GM19035 (cell line): ENCODE data around the gene GPBP1.
"Not testable (repeated sequence)": the region's sequence is repeated elsewhere in the genome, so short reads cannot be mapped to it uniquely, and the experiment has no call there.

Experiments
- ATAC-seq: cut with Tn5 transposase; IDR thresholded peaks from one replicate; pipeline ENCODE4 v1.9.1; 2021; ENCODE audit not compliant: unreplicated experiment

GPBP1 gene

DNA sequence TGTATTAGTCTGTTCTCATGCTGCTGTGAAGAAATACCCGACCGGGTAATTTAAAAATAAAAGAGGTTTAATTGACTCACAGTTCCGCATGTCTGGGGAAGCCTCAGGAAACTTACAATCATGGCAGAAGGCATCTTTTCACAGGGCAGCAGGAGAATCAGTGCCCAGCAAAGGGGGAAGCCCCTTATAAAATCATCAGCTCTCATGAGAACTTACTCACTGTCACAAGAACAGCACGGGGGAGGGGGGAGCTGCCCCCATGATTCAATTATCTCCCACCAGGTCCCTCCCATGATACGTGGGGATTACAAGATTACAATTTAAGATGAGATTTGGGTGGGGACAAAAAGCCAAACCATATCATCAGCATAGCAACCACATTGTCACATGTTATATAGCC is 102.5 kb downstream of the GPBP1 start:
- ATAC-seq: no peak

DNA sequence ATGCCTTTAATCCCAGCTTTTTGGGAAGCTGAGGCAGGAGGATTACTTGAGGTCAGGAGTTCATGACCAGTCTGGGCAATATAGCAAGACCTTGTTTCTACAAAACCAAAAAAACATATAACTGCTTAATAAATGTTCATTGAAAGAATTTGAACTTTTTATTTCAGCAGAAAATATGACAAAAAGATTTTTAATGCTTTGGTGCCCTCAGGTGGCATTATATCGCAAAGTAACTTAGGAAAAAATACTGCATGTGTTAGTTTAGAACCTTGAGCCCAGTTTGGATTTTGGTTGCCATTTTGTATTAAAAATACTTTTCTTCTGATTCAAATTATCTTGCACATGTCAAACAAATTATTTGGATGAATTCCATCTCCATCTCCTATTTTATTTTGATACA is 103.2 kb downstream of the GPBP1 start:
- no peak for ATAC-seq

GRCh38 chr5:57280853-57281252 is 107.0 kb downstream of the GPBP1 start:
- ATAC-seq: no peak

DNA sequence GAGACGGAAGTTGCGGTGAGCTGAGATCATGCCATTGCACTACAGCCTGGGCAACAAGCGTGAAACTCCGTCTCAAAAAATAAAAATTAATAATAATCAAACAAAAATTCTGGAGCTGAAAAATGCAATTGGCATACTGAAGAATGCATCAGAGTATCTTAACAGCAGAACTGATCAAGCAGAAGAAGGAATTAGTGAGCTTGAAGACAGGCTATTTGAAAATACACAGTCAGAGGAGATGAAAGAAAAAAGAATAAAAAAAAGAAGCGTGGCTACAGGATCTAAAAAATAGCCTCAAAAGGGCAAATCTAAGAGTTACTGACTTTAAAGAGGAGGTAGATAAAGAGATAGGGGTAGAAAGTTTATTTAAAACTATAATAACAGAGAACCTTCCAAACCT is 111.2 kb downstream of the GPBP1 start:
- ATAC-seq: not testable (repeated sequence)

- ATAC-seq: no peak
Observed at GRCh38 chr5:57291894-57292293, 118.0 kb downstream of the GPBP1 start.

- ATAC-seq: no peak
Observed at GRCh38 chr5:57292336-57292735, 118.5 kb downstream of the GPBP1 start.

DNA sequence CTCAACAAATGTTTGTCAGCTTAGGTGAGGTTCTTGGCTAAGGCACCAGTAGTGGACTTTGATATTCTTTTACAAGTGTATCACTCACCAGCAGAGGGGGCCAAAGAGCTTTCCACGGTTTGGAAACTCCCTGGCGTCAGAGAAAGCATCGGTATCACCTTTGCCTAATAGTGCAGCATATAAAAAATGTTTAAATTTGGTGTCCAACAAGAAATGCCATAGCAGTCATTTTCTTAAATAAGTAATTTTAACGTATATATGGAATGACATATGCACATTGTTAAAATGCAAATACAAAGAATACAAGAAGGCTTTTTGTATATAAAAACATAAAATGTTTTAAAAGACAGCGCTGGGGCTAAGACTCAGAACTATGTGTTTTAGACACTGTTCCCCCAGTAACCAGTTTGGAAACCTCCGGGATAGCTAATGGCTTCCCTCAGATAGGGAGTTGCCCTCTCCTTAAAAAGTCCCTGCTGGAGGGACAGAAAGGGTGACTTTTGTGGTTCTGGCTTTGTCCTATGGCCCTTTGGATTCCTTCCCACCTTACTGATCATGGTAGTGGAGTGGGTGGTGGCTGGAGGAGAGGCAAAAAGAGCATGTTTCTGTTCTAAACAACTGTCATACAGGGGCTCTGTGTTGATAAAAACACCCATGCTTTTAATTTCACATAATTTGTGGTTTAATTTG is 124.6 kb downstream of the GPBP1 start:
- peak; percentile 70 for ATAC-seq

DNA sequence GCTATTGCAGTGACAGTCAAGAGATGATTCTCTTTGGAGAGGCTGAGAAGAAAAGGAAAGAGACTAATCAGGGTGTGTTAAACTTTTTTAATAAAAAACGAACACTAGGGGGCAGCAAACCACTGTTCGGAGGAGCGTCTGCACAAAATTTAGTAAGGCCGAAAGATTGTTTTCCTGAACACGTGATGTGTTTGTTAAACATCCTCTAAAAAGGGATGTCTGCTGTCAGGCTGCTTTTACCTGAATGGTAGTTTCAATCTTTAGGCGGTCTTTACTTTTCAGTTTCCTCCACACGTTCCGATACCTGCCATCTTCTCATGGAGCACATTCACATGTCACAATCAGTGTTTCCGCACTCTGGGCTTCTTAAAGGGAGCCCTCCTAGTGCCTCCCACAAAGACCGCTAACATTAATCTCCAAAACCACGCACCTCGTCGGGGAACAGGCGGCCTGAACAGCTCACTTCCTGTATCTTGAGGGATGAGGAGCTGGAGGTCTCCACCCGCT is 125.2 kb downstream of the GPBP1 start:
- peak; percentile 49 for ATAC-seq

DNA sequence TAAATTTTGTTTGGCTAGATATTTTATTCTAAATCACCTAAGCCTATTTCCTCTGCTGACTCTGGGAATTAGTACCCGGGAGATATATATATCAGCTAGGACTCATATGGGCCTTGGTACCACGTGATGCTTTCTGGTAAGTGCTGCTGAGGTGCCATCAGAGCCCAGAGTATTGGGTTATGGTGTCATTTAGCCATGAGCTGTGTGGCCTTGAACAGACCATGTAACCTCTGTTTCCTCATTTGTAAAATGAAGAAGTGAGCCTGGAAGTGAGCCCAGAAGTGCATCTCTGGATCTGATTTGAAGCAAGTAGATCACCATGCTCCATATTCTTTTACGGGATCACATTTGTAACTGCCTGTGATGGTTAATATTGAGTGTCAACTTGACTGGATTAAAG is 126.1 kb downstream of the GPBP1 start:
- ATAC-seq: no peak

DNA sequence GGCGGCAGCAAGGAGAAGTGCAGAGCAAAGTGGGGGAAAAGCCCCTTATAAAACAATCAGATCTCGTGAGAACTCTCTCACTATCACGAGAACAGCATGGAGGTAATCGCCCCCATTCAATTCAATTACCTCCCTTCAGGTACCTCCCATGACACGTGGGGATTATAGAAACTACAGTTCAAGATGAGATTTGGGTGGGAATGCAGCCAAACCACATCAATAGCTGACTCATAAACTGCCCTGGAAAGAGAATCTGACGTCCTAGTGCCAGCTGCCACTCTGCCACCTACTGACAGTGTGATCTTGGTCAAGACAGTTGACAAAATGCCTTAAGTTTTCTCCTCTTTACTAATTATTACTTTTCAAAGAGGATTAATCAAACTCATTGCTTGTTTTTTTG is 128.3 kb downstream of the GPBP1 start:
- ATAC-seq: no peak

DNA sequence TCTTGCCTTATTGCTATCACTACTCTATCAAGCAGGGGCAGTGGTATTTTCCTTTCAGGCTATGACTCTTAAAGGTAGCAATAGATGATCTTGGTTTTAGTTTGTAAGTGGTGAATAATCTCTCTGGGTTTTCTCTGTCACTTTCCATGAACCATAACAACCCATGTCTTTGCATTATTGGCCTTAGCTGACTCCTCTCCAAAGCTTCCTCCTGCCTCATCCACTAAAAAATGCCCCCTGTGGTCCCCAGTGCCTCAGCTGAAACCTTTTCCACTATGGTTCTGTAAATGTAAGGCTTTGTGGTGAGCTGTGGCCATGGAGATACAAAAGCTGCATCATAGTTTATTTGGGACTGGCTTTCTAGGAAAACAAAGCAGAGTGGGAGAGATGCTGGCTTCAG is 128.8 kb downstream of the GPBP1 start:
- ATAC-seq: no peak

DNA sequence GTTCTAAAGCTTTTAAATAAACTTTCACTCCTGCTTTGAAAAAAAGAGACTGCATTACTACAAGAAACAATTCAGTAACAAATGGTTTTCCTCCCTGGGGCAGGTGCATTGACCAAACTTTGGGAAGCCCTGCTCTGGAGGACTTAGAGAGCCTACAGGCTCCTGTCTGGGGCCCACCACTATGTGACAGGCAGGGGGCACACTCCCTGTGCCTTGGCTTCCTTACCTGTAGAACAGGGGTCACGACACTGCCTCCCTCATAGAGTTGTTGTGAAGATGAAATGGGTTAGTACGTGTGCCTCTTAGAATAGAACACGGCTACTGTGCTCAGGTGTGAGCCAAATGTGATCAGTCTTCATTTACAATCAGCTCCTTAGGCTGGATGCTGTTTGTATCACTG is 130.1 kb downstream of the GPBP1 start:
- ATAC-seq: no peak

DNA sequence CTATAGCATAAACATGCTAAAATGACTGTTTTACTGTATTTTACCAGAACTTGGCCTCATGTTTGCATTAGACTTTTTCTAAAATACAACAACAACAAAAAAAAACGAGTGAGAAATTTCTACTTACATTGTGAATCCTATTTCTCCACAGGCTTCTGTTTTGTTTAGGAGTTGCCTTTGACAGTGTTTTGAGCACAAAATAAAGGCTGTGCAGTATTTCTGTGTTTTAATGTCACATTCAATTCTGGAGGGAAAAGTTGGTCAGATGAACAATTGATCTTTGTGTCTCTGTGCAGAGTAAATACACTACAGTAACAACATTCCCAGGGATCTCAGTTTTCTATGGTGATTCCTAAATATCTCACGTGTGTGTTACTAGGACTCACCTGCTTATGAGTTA is 131.1 kb downstream of the GPBP1 start:
- ATAC-seq: no peak

GRCh38 chr5:57306359-57306758 is 132.5 kb downstream of the GPBP1 start:
- no peak for ATAC-seq

- no peak for ATAC-seq
Observed at GRCh38 chr5:57307516-57307915, 133.7 kb downstream of the GPBP1 start.

GRCh38 chr5:57309022-57309421 is 135.2 kb downstream of the GPBP1 start:
- not testable (repeated sequence) for ATAC-seq

DNA sequence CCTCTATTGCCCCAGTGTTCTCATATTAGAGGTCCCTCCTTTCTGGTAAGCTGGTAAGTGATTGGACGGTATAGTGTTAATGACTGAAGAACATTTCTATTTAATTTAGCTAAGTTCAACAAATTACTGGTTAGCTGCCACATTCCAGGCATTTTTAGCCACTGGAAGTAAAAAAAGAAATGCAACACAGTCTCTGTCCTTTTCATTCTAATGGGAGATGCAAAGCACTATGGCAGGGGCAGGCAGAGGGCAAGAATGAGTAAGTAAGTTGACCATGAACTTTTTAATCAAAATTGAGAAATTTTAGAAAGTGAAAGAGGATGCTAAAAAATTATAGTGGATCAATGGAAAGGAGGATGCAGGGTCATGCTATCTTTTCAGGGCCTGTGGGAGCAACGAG is 137.4 kb downstream of the GPBP1 start:
- ATAC-seq: no peak

DNA sequence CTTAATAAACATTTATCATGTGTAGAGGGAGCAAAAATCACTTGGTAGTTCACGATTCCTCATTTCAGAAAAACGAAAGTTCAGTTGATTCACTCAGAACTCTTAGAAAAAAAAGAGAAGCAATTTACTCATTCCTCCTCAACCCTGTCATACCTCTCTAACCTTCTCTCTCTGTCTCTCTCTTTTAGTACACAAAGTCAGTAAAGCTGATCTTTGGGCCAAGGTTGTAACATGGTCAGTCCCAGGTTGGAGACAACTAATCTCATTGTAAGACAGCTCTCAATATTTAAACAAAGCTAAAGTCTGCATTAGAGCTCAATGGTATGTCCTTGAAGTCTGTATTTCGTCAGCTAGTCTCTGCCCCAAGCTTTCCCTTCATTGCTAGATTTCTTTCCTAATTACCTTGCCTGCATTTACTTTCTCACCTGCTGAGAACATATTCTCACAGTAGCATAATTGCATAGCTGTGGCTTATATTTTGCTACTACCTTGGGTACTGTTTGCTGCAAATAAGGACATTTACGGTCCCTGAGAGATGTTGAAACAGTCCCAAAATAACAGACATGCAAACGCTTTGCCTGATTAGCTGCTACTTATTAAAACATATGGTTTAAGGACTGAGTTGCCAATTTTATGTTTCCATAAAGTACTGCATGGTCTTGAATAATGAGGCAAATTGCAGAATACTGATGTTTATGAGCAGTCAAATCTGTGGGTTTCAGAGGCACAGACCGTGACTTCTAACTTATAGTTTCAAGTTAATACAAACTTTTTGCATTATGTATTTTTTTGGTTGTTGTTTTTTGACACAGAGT is 138.3 kb downstream of the GPBP1 start:
- no peak for ATAC-seq

GRCh38 chr5:57313716-57314115 is 139.9 kb downstream of the GPBP1 start:
- no peak for ATAC-seq
